Measurements from ENCODE around the gene AGR2. TPM values are rescaled to one million over a fixed set of nuclear protein-coding genes. Genes with fewer than 3 reads are reported as not detected.

AGR2 gene
- total and polyA plus RNA-seq, 10 of the 15 experiments (the other 5 are each of a cell fraction or from before 2014, with no cell fraction given): 0.67 TPM; not detected in 9

DNA sequence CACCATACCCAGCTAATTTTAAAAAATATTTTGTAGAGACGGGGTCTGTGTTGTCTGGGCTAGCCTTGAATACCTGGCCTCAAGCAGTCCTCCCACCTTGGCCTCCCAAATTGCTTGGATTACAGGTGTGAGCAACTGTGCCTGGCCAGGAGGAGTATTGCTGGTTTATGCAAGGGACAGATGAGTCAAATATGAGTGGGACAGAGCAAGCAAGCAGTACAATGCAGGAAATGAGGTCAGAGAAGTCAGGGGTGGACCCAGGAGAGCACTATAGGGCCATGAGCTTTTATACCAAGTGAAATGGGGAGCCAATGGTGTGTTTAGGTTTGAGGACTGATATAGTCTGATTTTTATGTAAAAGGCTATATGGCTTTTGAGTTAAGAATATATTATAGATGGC lies 45.0 kb downstream of the AGR2 start (continued):
- TF ChIP-seq ZNF592 (IDR thresholded peaks at IDR 0.05): no peak

- CTCF ChIA-PET: no interaction called here
- H3K79me2 ChIP-seq (ENCODE audit: control insufficient read depth, insufficient read depth, low read length): no peaks in the 10 kb centered on the region
- ATAC-seq (no peak), DNase-seq (ENCODE audit: low read depth, low spot score) (no peak), FAIRE-seq (no peak)
- RAD21 ChIA-PET (ENCODE audit: unreplicated experiment): no interaction called here
- SMC1A ChIA-PET (ENCODE audit: uncharacterized antibody, unreplicated experiment): no interaction called here
- WGBS (ENCODE audit: insufficient coverage, insufficient replicate concordance, low lambda C conversion rate, missing lambda C conversion rate): 6% methylated on average over 10 of the region's 10 CpGs
- no peak overlapping the region for H3K4me2 ChIP-seq (ENCODE audit: control insufficient read depth, insufficient read depth)
- H3K27ac ChIP-seq (ENCODE audit: control insufficient read depth, insufficient read depth): no peak overlapping the region
- H4K20me1 ChIP-seq (ENCODE audit: control insufficient read depth, insufficient read depth): no peaks in the 10 kb centered on the region
- H3K27me3 ChIP-seq (replicated peaks in 1 of 2; ENCODE audit: control insufficient read depth in 2 of 2, insufficient read depth in 2 of 2, low read length in 1 of 2): peaks cover 3 to 12% of the 10 kb centered on the region in 2 experiments
- H3K36me3 ChIP-seq (ENCODE audit: control insufficient read depth in 2 of 2, insufficient read depth in 2 of 2, low read length in 1 of 2): no peaks in the 10 kb centered on the region
- POLR2A ChIA-PET: no interaction called here
- in situ Hi-C loops (cut with MboI): no loop called here
- intact Hi-C loops (cut with micrococcal nuclease; ENCODE audit: unreplicated experiment): no loop called here
- no peaks in the 10 kb centered on the region for H3K9me3 ChIP-seq (replicated peaks; ENCODE audit: control insufficient read depth, insufficient read depth, low read length)
- H3K4me1 ChIP-seq (ENCODE audit: control insufficient read depth, insufficient read depth, low read length): no peaks in the 10 kb centered on the region
- no peak overlapping the region for H3K4me3 ChIP-seq
- no peak overlapping the region for H2AFZ ChIP-seq (ENCODE audit: control insufficient read depth, low read depth, low read length)
- H3K9ac ChIP-seq (ENCODE audit: control insufficient read depth, insufficient read depth, low read length): no peak overlapping the region
- BruUV-seq (replicated peaks): no TSS peak
- TF ChIP-seq CREB1 (IDR thresholded peaks at IDR 0.05; ENCODE audit: low read depth) (no peak), KLF5 (IDR thresholded peaks at IDR 0.05; ENCODE audit: partially characterized antibody) (no peak), ZZZ3 (IDR thresholded peaks at IDR 0.05; ENCODE audit: control insufficient read depth, insufficient read length, low read depth) (no peak), PML (IDR thresholded peaks at IDR 0.05; ENCODE audit: low read length) (no peak), JUND (IDR thresholded peaks at IDR 0.05; ENCODE audit: low read depth, low read length) (no peak), RAD51 (IDR thresholded peaks at IDR 0.05) (no peak), HCFC1 (IDR thresholded peaks at IDR 0.05; ENCODE audit: low read length) (no peak), POU2F2 (IDR thresholded peaks at IDR 0.05; ENCODE audit: borderline replicate concordance, low read depth, low read length) (no peak), KAT2A (conservative IDR thresholded peaks at IDR 0.05; ENCODE audit: control insufficient read depth, low read depth, low read length) (no peak), TARDBP (IDR thresholded peaks at IDR 0.05; ENCODE audit: borderline replicate concordance) (no peak), SRF (IDR thresholded peaks at IDR 0.05; ENCODE audit: low read depth in 2 of 2, low read length in 2 of 2) (no peak), CHD1 (IDR thresholded peaks at IDR 0.05; ENCODE audit: low read depth, low read length) (no peak)
- TF ChIP-seq, protein P1, sequence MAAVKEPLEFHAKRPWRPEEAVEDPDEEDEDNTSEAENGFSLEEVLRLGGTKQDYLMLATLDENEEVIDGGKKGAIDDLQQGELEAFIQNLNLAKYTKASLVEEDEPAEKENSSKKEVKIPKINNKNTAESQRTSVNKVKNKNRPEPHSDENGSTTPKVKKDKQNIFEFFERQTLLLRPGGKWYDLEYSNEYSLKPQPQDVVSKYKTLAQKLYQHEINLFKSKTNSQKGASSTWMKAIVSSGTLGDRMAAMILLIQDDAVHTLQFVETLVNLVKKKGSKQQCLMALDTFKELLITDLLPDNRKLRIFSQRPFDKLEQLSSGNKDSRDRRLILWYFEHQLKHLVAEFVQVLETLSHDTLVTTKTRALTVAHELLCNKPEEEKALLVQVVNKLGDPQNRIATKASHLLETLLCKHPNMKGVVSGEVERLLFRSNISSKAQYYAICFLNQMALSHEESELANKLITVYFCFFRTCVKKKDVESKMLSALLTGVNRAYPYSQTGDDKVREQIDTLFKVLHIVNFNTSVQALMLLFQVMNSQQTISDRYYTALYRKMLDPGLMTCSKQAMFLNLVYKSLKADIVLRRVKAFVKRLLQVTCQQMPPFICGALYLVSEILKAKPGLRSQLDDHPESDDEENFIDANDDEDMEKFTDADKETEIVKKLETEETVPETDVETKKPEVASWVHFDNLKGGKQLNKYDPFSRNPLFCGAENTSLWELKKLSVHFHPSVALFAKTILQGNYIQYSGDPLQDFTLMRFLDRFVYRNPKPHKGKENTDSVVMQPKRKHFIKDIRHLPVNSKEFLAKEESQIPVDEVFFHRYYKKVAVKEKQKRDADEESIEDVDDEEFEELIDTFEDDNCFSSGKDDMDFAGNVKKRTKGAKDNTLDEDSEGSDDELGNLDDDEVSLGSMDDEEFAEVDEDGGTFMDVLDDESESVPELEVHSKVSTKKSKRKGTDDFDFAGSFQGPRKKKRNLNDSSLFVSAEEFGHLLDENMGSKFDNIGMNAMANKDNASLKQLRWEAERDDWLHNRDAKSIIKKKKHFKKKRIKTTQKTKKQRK (IDR thresholded peaks at IDR 0.05; ENCODE audit: low read depth, low read length): no peak
- TF ChIP-seq, protein P2, sequence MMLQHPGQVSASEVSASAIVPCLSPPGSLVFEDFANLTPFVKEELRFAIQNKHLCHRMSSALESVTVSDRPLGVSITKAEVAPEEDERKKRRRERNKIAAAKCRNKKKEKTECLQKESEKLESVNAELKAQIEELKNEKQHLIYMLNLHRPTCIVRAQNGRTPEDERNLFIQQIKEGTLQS (IDR thresholded peaks at IDR 0.05; ENCODE audit: borderline replicate concordance, extremely low read depth, low read depth, low read length): no peak
These were observed 45.9 kb downstream of the AGR2 start for GRCh38 chr7:16758631-16759611.

Data from GM12878 (cell line).